UCSD-AML1 (cell line): ENCODE results near the gene CLTB.
A peak's percentile ranks its signal among the peaks of the same experiment; 100 is the strongest.
"Not testable (repeated sequence)": the region's sequence is repeated elsewhere in the genome, so short reads cannot be mapped to it uniquely, and the experiment has no call there.

Source experiments
- DNase-seq: peaks from one replicate; lab custom pipeline; 2025; ENCODE audit not compliant: unreplicated experiment; lab: John Stamatoyannopoulos, UW

The CLTB gene

DNA sequence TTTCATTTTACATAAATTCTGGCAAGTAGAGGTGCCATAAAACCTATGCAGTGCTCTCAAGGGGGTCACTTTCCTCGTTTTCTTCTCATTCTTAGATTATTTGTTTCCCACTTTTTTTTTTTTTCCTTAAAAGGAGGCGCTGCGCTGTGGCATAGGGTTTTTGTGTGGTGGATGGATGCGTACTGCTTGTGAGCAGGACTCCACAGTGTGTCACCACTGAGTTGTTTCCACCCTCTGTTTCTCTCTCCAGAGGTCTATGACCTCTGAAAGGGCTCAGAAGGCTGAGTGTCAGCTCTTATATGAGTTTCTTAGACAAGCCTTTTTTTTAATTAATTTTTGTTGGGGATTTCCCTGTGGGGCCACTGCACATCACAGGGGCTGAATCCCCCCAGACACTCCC, 13.6 kb upstream of the CLTB start:
- DNase-seq = peak; percentile 43

DNA sequence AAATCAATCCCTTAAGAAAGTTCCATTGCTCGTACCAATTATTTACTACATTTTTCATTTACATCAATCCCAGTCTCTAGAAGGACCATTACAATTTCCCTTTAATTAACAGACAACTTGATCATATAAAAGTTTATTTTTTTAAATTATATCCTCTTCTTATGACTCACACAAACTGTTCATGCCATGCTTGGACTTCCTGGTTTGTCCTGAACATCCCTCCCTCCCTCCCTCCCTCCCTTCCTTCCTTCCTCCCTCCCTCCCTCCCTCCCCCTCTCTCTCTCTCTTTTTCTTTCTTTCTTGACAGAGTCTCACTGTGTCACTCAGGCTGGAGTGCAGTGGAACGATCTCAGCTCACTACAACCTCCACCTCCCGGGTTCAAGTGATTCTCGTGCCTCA, 11.6 kb upstream of the CLTB start:
- DNase-seq = no peak

DNA sequence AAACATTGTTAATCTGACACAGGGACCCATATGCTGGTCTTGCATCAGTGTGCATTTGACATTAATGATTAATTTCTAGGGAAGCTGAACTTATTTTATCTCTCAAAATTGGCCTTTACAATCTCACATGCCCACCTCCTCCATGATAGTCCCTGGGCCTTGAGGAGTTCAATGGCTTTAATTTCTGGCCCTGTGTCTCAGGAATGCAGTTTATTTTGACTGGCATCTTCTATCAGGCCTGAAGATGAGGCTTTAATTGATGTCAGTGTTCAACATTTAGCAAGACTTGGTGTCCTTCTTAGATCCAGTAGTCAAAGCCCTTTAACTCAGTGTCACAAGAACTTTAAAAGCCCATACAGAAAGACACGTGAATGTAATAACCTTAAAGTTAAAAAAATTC, 10.5 kb upstream of the CLTB start:
- DNase-seq = no peak

DNA sequence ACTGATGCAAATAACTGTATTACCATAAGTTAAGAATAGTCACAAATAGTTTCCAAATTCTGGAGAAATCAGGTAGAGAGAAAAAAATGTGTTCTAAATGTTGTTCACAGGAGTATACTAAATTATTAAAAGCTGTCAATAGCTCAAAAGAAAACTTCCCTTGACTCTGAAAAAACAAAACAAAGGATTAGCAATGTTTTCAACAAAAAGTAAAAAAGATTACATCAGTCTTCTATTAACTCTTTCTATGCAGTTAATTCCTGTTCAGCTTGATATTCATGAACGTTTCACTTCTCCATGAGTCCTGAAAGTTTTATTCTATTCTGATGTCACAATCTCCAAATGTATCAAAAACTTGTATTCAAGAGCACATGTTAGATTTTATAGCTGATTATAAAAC, 9.5 kb upstream of the CLTB start:
- no peak for DNase-seq

DNA sequence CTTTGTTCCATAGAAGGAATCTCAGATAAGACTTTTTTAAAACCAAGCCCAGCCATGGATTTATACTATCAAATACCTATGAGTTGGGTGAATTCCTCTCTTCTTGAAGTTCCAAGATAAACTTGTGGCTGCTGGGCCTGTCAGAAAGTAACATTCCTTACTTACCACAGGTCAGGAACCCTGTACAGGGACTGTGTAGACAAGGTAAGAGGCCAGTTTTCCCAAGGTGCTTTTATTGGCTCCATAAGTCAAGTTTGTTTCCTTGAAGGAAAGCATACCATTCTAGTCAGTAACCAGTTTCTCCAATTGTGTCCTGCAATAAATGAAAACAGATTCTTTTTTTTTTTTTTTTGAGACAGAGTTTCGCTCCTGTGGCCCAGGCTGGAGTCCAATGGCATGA, 8.8 kb upstream of the CLTB start:
- DNase-seq = no peak

DNA sequence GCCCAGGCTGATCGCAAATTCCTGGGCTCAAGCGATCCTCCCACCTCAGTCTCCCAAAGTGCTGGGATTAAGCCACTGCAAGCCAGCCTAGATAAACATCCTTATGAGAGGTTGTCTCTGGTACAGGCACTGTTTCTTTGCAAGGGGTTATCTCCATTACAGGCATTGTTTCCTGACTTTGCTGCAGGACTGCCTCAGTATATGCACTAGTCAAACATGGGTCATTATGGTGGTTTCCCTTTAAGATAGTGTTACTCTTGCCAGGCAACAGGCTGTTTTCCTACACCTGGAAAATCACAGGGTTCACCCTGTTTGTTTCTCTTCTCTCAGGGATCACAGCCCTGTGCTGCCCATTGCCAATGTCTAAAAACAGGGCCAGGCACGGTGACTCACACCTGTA, 7.8 kb upstream of the CLTB start:
- no peak for DNase-seq

DNA sequence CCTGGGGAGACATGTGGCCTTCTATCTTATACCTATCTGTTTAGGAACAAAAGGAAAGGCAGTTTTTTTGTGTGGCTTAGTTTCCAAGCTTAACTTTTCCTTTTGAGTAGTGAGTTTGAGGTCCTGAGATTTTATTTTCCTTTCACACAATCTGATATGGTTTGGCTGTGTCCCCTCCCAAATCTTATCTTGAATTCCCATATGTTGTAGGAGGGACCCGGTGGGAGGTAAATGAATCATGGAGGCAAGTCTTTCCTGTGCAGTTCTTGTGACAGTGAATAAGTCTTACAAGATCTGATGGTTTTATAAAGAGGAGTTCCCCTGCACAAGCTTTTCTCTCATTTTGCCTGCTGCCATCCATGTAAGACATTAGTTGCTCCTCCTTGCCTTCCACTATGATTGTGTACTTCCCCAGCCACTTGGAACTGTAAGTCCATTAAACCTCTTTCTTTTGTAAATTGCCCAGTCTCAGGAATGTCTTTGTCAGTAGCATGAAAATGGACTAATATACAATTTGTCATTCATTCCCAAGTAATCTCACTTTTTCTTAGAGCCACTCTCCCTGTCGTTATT, 4.7 kb upstream of the CLTB start:
- no peak for DNase-seq

DNA sequence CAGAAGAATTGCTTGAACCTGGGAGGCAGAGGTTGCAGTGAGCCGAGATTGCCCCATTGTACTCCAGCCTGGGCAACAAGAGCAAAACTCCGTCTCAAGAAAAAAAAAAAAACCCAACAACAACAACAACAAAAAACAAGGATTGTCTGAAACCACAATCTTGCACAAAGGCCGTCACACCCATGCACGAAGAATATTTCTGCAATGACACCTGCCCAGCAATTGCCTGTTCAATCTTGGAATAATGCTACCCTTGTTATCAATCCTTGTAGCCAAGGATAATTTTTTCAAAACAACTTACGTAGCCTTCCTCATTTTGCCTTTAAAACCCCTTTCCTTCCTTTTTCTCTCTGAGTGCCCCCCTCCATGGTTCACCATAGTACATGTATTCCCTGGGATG, 3.7 kb upstream of the CLTB start:
- no peak for DNase-seq

DNA sequence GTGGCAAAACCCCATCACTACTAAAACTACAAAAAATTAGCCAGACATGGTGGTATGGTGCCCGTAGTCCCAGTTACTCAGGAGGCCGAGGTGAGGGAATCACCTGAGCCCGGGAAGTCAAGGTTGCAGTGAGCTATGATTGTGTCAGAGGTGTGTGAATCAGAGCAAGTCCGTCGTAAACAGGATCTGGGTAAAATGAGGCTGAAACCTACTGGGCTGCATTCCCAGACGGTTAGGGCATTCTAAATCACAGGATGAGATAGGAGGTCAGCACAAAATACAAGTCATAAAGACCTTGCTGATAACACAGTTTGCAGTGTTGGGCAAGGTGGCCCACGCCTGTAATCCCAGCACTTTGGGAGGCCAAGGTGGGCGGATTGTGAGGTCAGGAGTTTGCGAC, 1.9 kb upstream of the CLTB start:
- no peak for DNase-seq

DNA sequence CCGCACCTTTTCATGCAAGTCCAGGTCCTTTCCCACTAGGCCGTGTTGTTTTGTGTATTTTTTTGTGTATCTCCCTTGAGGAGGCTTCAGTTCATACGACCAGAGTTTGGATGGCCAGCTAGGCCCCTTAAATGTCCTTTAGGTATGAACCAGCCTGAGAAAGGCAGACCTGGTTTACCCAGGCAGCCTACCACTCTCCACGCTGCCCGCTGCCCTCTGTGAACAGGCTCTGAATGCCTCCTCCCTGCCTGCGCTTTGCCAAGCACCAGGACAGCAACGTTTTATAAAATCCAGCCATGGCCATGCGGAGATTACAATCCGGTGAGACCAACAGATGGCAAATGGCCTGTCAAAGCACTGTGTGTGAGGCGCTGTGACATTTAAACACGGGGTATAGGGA, 626 bp upstream of the CLTB start:
- DNase-seq = no peak

DNA sequence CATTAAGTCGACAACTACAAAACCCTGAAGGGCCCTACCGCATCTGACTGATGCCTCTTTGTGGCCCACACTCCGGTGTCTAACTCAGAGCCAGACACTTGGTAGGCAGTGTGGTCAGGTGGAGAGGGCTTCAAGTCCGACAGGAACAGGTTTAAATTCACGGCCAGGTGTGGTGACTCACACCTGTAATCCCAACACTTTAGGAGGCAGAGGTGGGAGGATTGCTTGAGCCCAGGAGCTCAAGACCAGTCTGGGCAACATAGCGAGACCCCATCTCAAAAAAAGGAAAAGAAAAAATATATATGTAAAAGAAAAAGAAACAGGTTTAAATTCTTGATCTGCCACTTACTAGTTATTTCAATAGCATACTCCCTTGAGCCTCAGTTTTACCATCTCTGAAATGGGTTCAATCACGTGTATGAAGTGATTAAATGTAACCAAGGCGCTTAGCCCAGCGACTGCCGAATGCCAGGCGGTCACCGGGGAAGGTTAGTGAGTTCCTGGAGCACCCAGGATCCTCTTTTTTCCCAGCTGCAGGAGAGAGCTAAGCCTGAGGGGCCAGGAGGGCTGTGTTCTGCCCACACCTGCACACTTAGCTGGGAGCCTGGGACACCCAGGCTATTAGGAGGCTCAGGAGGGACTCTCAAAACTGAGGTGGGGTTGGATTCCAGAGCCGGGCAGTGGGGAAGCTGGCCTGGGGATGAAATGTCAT, 943 bp downstream of the CLTB start:
- no peak for DNase-seq

DNA sequence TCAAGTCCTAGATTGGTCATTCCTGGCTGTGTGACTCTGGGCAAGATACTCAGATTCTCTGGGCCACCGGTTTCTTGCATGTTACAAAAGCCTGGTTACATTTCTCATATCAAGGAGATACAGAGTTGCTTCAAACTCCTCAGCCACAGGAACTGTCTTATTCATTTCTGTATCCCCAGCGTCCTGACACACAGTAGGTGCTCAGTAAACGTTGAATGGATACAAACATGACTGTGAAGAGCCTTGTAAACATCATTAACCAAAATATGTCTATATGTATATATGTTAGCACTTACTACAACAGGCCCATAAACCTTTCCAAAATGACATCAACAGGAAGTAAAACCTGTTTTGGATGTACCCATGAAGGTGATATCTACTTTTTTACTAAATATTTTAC, 1.6 kb downstream of the CLTB start:
- DNase-seq = no peak

DNA sequence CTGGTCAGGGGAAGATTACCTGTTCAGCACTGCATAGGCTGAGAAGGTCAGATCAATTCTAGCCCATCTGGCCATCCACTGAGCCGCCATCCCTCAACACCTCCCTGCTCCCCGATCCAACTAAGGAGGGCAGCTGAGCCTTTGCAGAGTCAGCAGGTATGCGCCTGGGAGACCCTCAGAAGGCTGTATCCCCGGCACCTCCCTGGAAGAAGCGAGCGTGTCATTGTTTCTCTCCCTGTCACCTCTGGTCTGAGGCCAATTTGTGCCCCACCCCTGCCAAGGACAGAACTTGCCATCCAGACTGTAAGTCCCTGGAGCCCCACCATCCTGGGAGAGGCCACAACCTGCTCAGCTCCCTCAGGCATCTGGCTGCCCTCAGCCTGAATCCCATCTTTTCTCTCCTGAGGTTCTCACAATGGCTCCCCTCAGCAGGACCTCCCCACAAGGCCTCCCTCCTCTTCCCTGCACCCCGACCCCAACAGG, 2.6 kb downstream of the CLTB start:
- no peak for DNase-seq

DNA sequence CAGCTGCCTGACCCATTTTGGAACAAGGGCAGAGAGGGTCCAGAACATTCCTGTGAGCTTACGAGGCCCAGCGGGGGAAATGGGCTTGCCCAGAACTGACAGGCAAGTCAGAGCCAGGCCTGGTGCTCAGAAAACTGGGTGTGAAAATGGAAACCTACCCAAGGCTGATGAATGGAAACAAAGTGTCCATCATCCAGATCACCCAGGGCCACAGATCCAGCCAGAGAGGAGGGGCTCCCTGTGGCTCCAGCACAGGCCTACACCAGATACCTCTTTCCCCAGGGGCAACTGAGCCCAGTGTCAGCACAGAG, 3.1 kb downstream of the CLTB start:
- DNase-seq = no peak

DNA sequence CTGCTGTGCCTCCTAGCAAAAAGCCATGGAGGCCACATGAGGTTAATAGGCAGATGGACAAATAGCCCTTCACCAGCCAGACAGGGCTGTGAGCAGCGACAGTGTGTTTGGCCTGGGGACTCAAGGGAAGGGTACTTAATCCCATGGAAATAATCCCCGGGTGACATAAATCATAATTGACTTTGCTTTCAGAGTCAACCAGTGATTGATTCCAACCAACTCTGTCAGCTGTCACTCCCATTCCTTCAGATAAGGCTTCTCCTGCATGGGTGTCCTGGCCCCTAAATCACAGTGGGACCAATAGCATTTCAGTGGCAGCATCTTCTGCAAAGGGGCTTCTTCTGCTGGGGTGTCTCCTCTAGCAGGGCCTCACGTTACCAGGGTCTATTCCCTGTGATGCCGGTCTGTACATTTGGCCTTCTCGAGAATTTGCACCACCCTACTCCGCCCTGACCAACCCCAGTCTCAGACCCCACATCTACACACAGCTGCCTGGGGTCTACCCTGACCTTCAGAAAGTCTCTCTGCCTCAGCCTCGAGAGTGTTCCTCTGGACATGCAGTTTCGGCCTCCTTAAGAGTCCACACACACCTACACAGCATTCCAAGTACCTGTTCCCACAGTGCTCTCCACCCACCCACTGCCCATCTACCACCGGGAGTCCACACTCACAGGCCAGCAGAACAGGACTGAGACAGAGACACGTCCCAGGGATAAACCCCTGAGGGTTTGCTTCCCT, 3.7 kb downstream of the CLTB start:
- DNase-seq = no peak

DNA sequence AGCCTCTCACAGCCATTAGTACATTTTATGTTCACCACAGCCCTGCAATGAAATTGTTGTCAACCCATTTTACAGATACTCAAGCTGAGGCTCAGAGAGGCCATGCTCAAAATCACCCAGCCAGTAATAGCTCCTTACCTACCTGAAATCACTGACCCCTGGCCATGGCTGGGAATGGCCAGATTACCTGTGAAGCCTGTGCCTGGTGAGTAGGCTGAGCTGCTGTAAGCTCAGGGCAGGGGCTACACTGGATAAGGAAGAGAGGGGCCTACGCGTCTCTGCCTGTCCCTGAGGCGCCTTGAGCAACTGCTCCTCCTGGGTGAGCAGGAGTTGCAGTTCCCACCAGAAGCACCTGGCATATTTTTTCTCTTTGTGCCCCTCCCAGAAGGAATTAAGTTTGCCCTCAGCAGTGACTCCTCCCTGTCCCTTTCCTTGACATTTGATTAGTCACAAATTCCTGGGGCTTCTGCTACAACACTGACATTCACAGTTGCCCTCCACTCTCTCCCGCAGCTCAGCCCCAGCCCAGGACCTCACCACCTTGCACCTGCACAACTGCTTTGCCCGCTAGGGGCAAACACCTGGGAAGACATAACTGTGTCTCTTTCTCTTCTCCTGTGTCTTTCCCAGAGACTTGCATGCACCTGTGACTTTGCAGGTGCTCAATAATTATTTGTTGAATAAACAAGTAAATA, 5.7 kb downstream of the CLTB start:
- DNase-seq = no peak

DNA sequence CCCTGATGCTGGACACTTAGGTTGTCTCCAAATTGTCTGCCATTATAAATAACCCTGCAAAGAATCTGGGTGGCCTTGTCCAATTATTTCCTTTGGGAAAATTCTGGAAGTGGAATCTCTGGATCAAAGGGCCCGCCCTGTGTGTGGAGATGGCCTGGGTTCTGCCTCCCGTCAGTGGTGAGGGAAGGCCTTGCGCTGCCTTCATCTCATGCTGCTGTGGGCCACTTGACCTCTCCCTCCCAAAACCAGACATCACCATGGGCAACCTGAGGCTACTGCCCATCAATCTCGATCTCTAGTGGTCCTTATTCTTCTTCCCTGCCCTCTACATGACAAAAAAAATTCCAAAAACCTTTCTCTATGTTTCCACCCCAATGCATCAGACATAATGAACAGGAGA, 6.6 kb downstream of the CLTB start:
- no peak for DNase-seq

DNA sequence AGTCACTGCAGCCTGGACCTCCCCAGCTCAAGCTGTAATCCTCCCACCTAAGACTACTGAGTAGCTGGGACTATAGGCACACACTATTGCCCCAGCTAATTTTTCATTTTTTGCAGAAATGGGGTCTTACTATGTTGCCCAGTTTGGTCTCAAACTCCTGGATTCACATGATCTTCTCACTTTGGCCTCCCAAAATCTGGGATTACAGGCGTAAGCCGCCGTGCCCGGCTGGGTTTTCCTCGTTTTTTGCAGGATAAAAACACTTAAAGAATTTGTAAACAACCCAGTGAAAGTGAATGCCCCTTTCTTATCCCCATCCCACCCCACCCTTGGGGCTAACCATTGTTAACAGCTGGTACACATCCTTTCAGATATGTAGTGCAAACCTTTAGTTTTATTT, 7.7 kb downstream of the CLTB start:
- no peak for DNase-seq

DNA sequence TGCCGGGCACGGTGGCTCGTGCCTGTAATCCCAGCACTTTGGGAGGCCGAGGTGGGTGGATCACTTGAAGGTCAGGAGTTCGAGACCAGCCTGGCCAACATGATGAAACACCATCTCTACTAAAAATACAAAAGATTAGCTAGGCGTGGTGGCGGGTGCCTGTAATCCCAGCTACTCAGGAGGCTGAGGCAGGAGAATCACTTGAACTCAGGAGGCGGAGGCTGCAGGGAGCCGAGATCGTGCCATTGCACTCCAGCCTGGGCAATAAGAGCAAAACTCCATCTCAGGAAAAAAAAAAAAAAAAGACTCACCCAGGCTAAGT, 8.1 kb downstream of the CLTB start:
- not testable (repeated sequence) for DNase-seq

DNA sequence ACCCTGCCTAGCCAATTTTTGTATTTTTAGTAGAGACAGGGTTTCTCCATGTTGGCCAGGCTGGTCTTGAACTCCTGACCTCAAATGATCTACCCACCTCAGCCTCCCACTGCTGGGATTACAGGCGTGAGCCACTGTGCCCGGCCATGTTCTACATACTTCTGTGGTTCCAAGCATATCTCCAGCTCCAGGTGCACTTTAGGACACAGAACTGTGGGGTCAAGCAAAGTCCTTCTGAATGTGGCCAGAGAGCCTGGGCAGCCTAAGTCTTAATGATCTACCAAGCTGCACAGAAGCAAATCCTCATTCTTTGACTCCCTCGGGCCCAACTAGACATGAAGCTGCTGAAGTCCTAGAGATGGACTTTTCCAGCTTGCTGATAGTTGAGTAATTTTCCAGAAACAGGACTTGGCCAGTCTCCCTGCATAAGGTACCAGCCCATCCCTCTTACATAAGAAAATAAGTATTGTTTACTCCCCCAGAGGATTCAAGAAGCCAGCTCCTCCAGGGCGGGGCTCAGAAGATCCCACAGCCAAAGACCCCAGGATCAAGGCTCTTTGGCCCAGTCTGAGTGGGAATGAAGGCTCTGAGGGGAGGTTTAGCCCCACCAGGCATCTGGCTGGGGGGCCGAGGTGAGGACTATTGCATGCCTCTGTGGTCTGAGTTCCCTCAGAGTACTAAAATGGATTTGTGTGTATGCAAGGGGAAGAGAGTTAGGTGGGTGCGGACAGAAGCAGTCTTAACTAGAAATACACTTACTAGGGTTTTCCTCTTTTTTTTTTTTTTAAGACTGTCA, 8.7 kb downstream of the CLTB start:
- no peak for DNase-seq

DNA sequence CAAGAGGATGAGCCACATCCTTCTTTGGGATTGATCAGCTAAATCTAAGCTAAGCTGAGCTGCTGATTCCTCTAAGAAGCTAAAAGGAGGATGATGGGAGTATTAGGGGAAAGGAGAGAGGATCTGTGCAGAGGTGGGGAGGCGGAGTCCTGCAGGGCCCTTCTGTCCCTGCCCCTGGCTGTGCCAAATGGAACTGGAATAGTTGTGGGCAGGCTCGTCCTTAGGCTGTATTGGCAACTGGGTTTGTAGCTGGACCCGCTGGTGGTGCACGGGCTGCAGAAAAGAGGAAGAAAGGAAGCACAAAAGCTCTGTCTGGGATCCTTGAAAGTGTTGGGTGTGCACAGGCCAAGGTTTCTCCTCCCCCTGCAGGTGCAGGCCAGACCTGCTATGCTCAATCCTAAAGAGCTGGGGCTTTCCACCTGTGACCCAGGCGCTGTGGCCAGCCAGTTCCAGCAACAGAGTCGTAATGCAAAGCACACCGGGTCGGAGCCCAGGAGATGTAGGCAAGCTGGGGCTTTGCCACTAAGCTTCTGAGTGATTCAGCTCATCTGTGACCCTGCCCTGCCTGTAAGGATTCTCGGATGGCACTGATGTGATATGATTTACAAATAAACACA, 9.8 kb downstream of the CLTB start:
- DNase-seq = no peak
